Measurements from ENCODE around the gene TM9SF2. TPM values are rescaled to one million over a fixed set of nuclear protein-coding genes. Genes with fewer than 3 reads are reported as not detected.

Gene TM9SF2
- polyA plus RNA-seq, 3 donors = 54.0 to 255 (median 218) TPM

GRCh38 chr13:99495466-99496183 is 5.6 kb upstream of the TM9SF2 start:
- Histone ChIP-seq H3K9ac (ENCODE audit: insufficient read depth, low read length, poor library complexity, severe bottlenecking) (peak overlapping the region; percentile 43), H3K36me3 (replicated peaks in 1 of 2; ENCODE audit: control insufficient read depth in 1 of 2, insufficient read depth in 2 of 2, low read length in 2 of 2) (no peaks in the 10 kb centered on the region), H3K79me2 (ENCODE audit: insufficient read depth, low read length) (peaks cover 8% of the 10 kb centered on the region), H3K4me1 (ENCODE audit: control insufficient read depth in 1 of 2, insufficient read depth in 2 of 2, low read length in 2 of 2) (peaks cover 48 to 50% of the 10 kb centered on the region in 2 donors), H2AFZ (ENCODE audit: insufficient read depth, low read depth, low read length, poor library complexity, severe bottlenecking) (peak overlapping the region; percentile 64), H3K4me2 (replicated peaks; ENCODE audit: extremely low read depth, low read length, poor library complexity, severe bottlenecking) (peak overlapping the region; percentile 79), H3K4me3 (replicated peaks in 1 of 3; ENCODE audit: low read depth in 2 of 3, low read length in 3 of 3) (peak overlapping the region; percentile 51 to 92 (median 76)), H3K9me3 (replicated peaks in 1 of 2; ENCODE audit: control insufficient read depth in 1 of 2, insufficient read depth in 1 of 2, low read length in 2 of 2) (no peaks in the 10 kb centered on the region), H4K20me1 (ENCODE audit: insufficient read depth, low read length) (no peaks in the 10 kb centered on the region), H3K27ac (ENCODE audit: low read depth in 1 of 2, low read length in 2 of 2) (peak overlapping the region; percentile 74 to 85), H3K27me3 (ENCODE audit: control insufficient read depth in 2 of 2, insufficient read depth in 2 of 2, low read length in 2 of 2) (no peaks in the 10 kb centered on the region)
- no CpG with 5 or more reads among the region's 8 CpGs for WGBS (ENCODE audit: insufficient coverage)
- H3K27me3 Mint-ChIP-seq (ENCODE audit: low read depth in 3 of 3) = no peaks in the 10 kb centered on the region
- no peak for TF ChIP-seq CTCF (IDR thresholded peaks at IDR 0.05)
- peaks cover 0 to 5% (median 2%) of the 10 kb centered on the region in 7 donors for H3K9me3 Mint-ChIP-seq
- H3K36me3 Mint-ChIP-seq = peaks cover 0 to 9% of the 10 kb centered on the region in 2 donors
- peak overlapping the region; percentile 79 to 93 for H3K4me3 Mint-ChIP-seq
- peak in 1 of 3 donors; percentile 17 for DNase-seq
- intact Hi-C loops (cut with micrococcal nuclease) = no loop called here
- H3K27ac Mint-ChIP-seq = peak overlapping the region; percentile 94 to 98 (median 96)
- peaks cover 50% of the 10 kb centered on the region for H3K4me1 Mint-ChIP-seq

GRCh38 chr13:99496184-99497142 is 4.8 kb upstream of the TM9SF2 start:
- Histone ChIP-seq H3K9me3 (replicated peaks in 1 of 2; ENCODE audit: control insufficient read depth in 1 of 2, insufficient read depth in 1 of 2, low read length in 2 of 2) (no peaks in the 10 kb centered on the region), H3K9ac (ENCODE audit: insufficient read depth, low read length, poor library complexity, severe bottlenecking) (peak overlapping the region; percentile 43), H3K4me1 (ENCODE audit: control insufficient read depth in 1 of 2, insufficient read depth in 2 of 2, low read length in 2 of 2) (peaks cover 52 to 54% of the 10 kb centered on the region in 2 donors), H3K4me2 (replicated peaks; ENCODE audit: extremely low read depth, low read length, poor library complexity, severe bottlenecking) (peak overlapping the region; percentile 79), H3K79me2 (ENCODE audit: insufficient read depth, low read length) (peaks cover 15% of the 10 kb centered on the region), H2AFZ (ENCODE audit: insufficient read depth, low read depth, low read length, poor library complexity, severe bottlenecking) (peak overlapping the region; percentile 64), H3K27me3 (ENCODE audit: control insufficient read depth in 2 of 2, insufficient read depth in 2 of 2, low read length in 2 of 2) (no peaks in the 10 kb centered on the region), H3K4me3 (replicated peaks in 1 of 3; ENCODE audit: low read depth in 2 of 3, low read length in 3 of 3) (peak overlapping the region; percentile 51 to 92 (median 76)), H3K27ac (ENCODE audit: low read depth in 1 of 2, low read length in 2 of 2) (peak overlapping the region; percentile 74 to 85), H3K36me3 (replicated peaks in 1 of 2; ENCODE audit: control insufficient read depth in 1 of 2, insufficient read depth in 2 of 2, low read length in 2 of 2) (no peaks in the 10 kb centered on the region), H4K20me1 (ENCODE audit: insufficient read depth, low read length) (no peaks in the 10 kb centered on the region)
- peak overlapping the region; percentile 79 to 93 for H3K4me3 Mint-ChIP-seq
- intact Hi-C loops (cut with micrococcal nuclease) = no loop called here
- peak overlapping the region; percentile 94 to 98 (median 96) for H3K27ac Mint-ChIP-seq
- peaks cover 0 to 6% of the 10 kb centered on the region in 2 donors for H3K36me3 Mint-ChIP-seq
- peaks cover 0 to 1% (median 0%) of the 10 kb centered on the region in 3 donors for H3K27me3 Mint-ChIP-seq (ENCODE audit: low read depth in 3 of 3)
- peaks cover 53% of the 10 kb centered on the region for H3K4me1 Mint-ChIP-seq
- 34% methylated on average over 4 of the region's 12 CpGs for WGBS (ENCODE audit: insufficient coverage)
- peaks cover 0 to 5% (median 2%) of the 10 kb centered on the region in 7 donors for H3K9me3 Mint-ChIP-seq
- peak; percentile 83 to 89 (median 88) for DNase-seq
- no peak for TF ChIP-seq CTCF (IDR thresholded peaks at IDR 0.05)

Measured in CD14-positive monocyte (primary cell).